Vagina (tissue), 2 donors: Measurements from ENCODE around the gene RIPOR3. TPM values are rescaled to one million over a fixed set of nuclear protein-coding genes. Genes with fewer than 3 reads are reported as not detected.

Experiments
- DNase-seq, 2 donors: peaks; one replicate each; pipeline ENCODE4 v3.0.0-alpha.2; 2017; ENCODE audit errors: extremely low spot score in 2 of 2
- H3K27ac ChIP-seq: fragments of 200-600 bp; sonication (generic); one replicate; pipeline ENCODE4 v1.5.1; 2019
- H3K27me3 ChIP-seq: fragments of 200-600 bp; sonication (generic); one replicate; pipeline ENCODE4 v1.5.1; 2019
- H3K36me3 ChIP-seq, 2 donors: fragments of 200-600 bp; sonication (generic); one replicate each; pipeline ENCODE4 v1.5.1; 2017 to 2019
- H3K4me1 ChIP-seq: fragments of 200-600 bp; sonication (generic); one replicate; pipeline ENCODE4 v1.5.1; 2019
- H3K4me3 ChIP-seq, 2 donors: fragments of 200-600 bp; sonication (generic); 1 replicate in 1 of 2; 2 replicates in 1 of 2; pipeline ENCODE4 v1.5.1; 2016 to 2019
- H3K9me3 ChIP-seq: fragments of 200-600 bp; sonication (generic); one replicate; pipeline ENCODE4 v1.5.1; 2019
- CTCF ChIP-seq, 3 experiments: fragments of 450-650 bp in 2 of 3; fragments of 200-600 bp in 1 of 3; sonication (generic) in 1 of 3; IDR thresholded peaks; one replicate each; pipeline ENCODE4 v1.5.1; 2017 to 2019; ENCODE audit warnings: antibody characterized with exemption in 3 of 3, mild to moderate bottlenecking in 2 of 3, moderate library complexity in 2 of 3
- POLR2A ChIP-seq, 2 donors: fragments of 450-650 bp; IDR thresholded peaks; one replicate each; pipeline ENCODE4 v1.6.1; 2017; ENCODE audit warnings: antibody characterized with exemption in 2 of 2, mild to moderate bottlenecking in 2 of 2, moderate library complexity in 2 of 2
- POLR2AphosphoS5 ChIP-seq, 2 donors: sonication (generic); formaldehyde crosslinking; IDR thresholded peaks; one replicate each; pipeline ENCODE4 v1.9.0; 2017; ENCODE audit warnings: antibody characterized with exemption in 2 of 2, mild to moderate bottlenecking in 2 of 2, low read depth in 1 of 2; ENCODE audit not compliant: insufficient read depth in 1 of 2
- intact Hi-C: fragments of 100-400 bp; cut with DNase I; formaldehyde crosslinking; loops from one replicate; pipeline ENCODE4 v1.15.1; 2023
- total RNA-seq: library from RNA; depleted of rRNA; stranded (reverse); fragments of >200 nt; gene quantifications from one replicate; pipeline ENCODE4 v1.2.3, GENCODE V29; 2016

RIPOR3 gene
- total RNA-seq, 1 donor from 2014 or later, result 38.1 TPM

- intact Hi-C loops, result loop anchor here (2.0 kb wide), 1 partner anchor 401 kb away; no protein-coding TSS in a partner anchor
- Histone ChIP-seq H3K36me3 (peaks cover 4 to 80% of the 10 kb centered on the region in 2 donors), H3K4me3 (no peak overlapping the region), H3K4me1 (peaks cover 21% of the 10 kb centered on the region), H3K27me3 (no peaks in the 10 kb centered on the region), H3K27ac (peak overlapping the region; percentile 46), H3K9me3 (no peaks in the 10 kb centered on the region)
- TF ChIP-seq CTCF (IDR thresholded peaks at IDR 0.05), result no peak
- no peak for TF ChIP-seq POLR2AphosphoS5 (IDR thresholded peaks at IDR 0.05; ENCODE audit: insufficient read depth in 1 of 2, low read depth in 1 of 2)
- no peak for DNase-seq
Measured at GRCh38 chr20:50583442-50584150, 107.7 kb downstream of the RIPOR3 start.

GRCh38 chr20:50582591-50583234 is 108.6 kb downstream of the RIPOR3 start:
- intact Hi-C loops, result loop anchor here (2.0 kb wide), 1 partner anchor 400 kb away; no protein-coding TSS in a partner anchor
- H3K36me3 ChIP-seq, result peaks cover 4 to 86% of the 10 kb centered on the region in 2 donors

GRCh38 chr20:50582092-50582491 is 109.2 kb downstream of the RIPOR3 start:
- no peaks in the 10 kb centered on the region for H3K27me3 ChIP-seq
- TF ChIP-seq CTCF (IDR thresholded peaks at IDR 0.05) (no peak), POLR2A (IDR thresholded peaks at IDR 0.05) (no peak), POLR2AphosphoS5 (IDR thresholded peaks at IDR 0.05; ENCODE audit: insufficient read depth in 1 of 2, low read depth in 1 of 2) (no peak)
- intact Hi-C loops, result loop anchor here (2.0 kb wide), 1 partner anchor 399 kb away; no protein-coding TSS in a partner anchor
- peaks cover 14% of the 10 kb centered on the region for H3K4me1 ChIP-seq
- no peak for DNase-seq
- H3K4me3 ChIP-seq, result no peak overlapping the region
- H3K36me3 ChIP-seq, result peaks cover 4 to 85% of the 10 kb centered on the region in 2 donors
- peak overlapping the region; percentile 36 for H3K27ac ChIP-seq
- H3K9me3 ChIP-seq, result no peaks in the 10 kb centered on the region

More at GRCh38 chr20:50582591-50583234, 108.6 kb downstream of the RIPOR3 start:
- H3K9me3 ChIP-seq, result no peaks in the 10 kb centered on the region
- TF ChIP-seq POLR2AphosphoS5 (IDR thresholded peaks at IDR 0.05; ENCODE audit: insufficient read depth in 1 of 2, low read depth in 1 of 2) (no peak), POLR2A (IDR thresholded peaks at IDR 0.05) (no peak), CTCF (IDR thresholded peaks at IDR 0.05) (no peak)
- DNase-seq, result no peak
- H3K4me1 ChIP-seq, result peaks cover 15% of the 10 kb centered on the region
- peak overlapping the region; percentile 36 for H3K27ac ChIP-seq
- H3K27me3 ChIP-seq, result no peaks in the 10 kb centered on the region
- no peak overlapping the region for H3K4me3 ChIP-seq

GRCh38 chr20:50580842-50581544 is 110.3 kb downstream of the RIPOR3 start:
- H3K27me3 ChIP-seq, result no peaks in the 10 kb centered on the region
- no peaks in the 10 kb centered on the region for H3K9me3 ChIP-seq
- no peak for TF ChIP-seq POLR2A (IDR thresholded peaks at IDR 0.05)
- no peak for TF ChIP-seq CTCF (IDR thresholded peaks at IDR 0.05)
- no peak for TF ChIP-seq POLR2AphosphoS5 (IDR thresholded peaks at IDR 0.05; ENCODE audit: insufficient read depth in 1 of 2, low read depth in 1 of 2)
- intact Hi-C loops, result no loop called here
- no peak overlapping the region for H3K4me3 ChIP-seq
- peaks cover 14% of the 10 kb centered on the region for H3K4me1 ChIP-seq
- H3K27ac ChIP-seq, result peak overlapping the region; percentile 65
- H3K36me3 ChIP-seq, result peaks cover 4 to 74% of the 10 kb centered on the region in 2 donors
- no peak for DNase-seq
